Panc1 (cell line): Measurements from ENCODE around the gene SMAD7. TPM values are rescaled to one million over a fixed set of nuclear protein-coding genes. Genes with fewer than 3 reads are reported as not detected.
A peak's percentile ranks its signal among the peaks of the same experiment; 100 is the strongest.

Source experiments
- ATAC-seq: fragments of 200-7000 bp; cut with Tn5 transposase; 2 replicates; pipeline ENCODE4 v1.9.1; 2020; ENCODE audit warnings: mild to moderate bottlenecking, moderate library complexity
- BruUV-seq: library from RNA; stranded (reverse); fragments of 400-500 nt; replicated peaks from 2 replicates; lab custom pipeline; 2021; lab: Mats Ljungman, UMichigan
- CTCF ChIA-PET: fragments of 300-600 bp; sonication (Branson Sonifier 250); formaldehyde crosslinking; loops from one replicate; lab custom pipeline; 2022; ENCODE audit warnings: antibody characterized with exemption; lab: Charles Lee
- POLR2A ChIA-PET: fragments of 300-600 bp; sonication (Branson Sonifier 250); formaldehyde crosslinking; loops from one replicate; lab custom pipeline; 2022; ENCODE audit warnings: antibody characterized with exemption; lab: Charles Lee
- DNase-seq: peaks from one replicate; pipeline ENCODE4 v3.0.0-alpha.2; 2010; ENCODE audit warnings: low read depth, low spot score
- H3K27ac ChIP-seq: 2 replicates; pipeline ENCODE4 v1.5.1; 2011; ENCODE audit warnings: mild to moderate bottlenecking, low read length, inconsistent platforms
- H3K27me3 ChIP-seq: fragments of 200-500 bp; sonication (Bioruptor generic); 2 replicates; pipeline ENCODE4 v1.6.0; 2014; ENCODE audit warnings: low read length, inconsistent platforms; ENCODE audit not compliant: control insufficient read depth, insufficient read depth
- H3K36me3 ChIP-seq: fragments of 200-500 bp; sonication (Bioruptor generic); 2 replicates; pipeline ENCODE4 v1.5.1; 2014; ENCODE audit warnings: inconsistent platforms, mild to moderate bottlenecking, low read length, moderate library complexity; ENCODE audit not compliant: control insufficient read depth, insufficient read depth
- H3K4me1 ChIP-seq: 2 replicates; pipeline ENCODE4 v1.5.1; 2011; ENCODE audit warnings: inconsistent platforms, mild to moderate bottlenecking, low read length, moderate library complexity; ENCODE audit not compliant: control insufficient read depth, insufficient read depth
- H3K4me3 ChIP-seq, 2 experiments: 2 replicates each; pipeline ENCODE4 v1.5.1; 2011 to 2012; ENCODE audit warnings: low read depth in 2 of 2, low read length in 2 of 2, mild to moderate bottlenecking in 2 of 2, inconsistent platforms in 1 of 2, moderate library complexity in 1 of 2
- H3K9me3 ChIP-seq: fragments of 200-500 bp; sonication (Bioruptor generic); 2 replicates; pipeline ENCODE4 v1.5.1; 2014; ENCODE audit warnings: low read depth, mild to moderate bottlenecking, inconsistent platforms, low read length, moderate library complexity; ENCODE audit not compliant: control insufficient read depth, insufficient read depth
- CTCF ChIP-seq: fragments of 450-650 bp; IDR thresholded peaks from 2 replicates; pipeline ENCODE4 v1.5.1; 2017; ENCODE audit warnings: mild to moderate bottlenecking
- POLR2AphosphoS5 ChIP-seq: IDR thresholded peaks from 2 replicates; pipeline ENCODE4 v1.6.1; 2012; ENCODE audit warnings: mild to moderate bottlenecking, low read depth, low read length, moderate library complexity
- REST ChIP-seq, 2 experiments: IDR thresholded peaks; 2 replicates each; pipeline ENCODE4 v1.6.1; 2011 to 2012; ENCODE audit warnings: low read depth in 2 of 2, control low read depth in 1 of 2, low read length in 1 of 2, mild to moderate bottlenecking in 1 of 2, moderate library complexity in 1 of 2; ENCODE audit not compliant: insufficient read depth in 1 of 2
- SIN3A ChIP-seq: IDR thresholded peaks from 2 replicates; pipeline ENCODE4 v1.6.1; 2012; ENCODE audit warnings: low read depth, mild to moderate bottlenecking, low read length, moderate library complexity, borderline replicate concordance; ENCODE audit not compliant: insufficient read depth
- TCF7L2 ChIP-seq: IDR thresholded peaks from 2 replicates; pipeline ENCODE4 v1.6.1; 2011; ENCODE audit warnings: mild to moderate bottlenecking, low read depth, low read length, inconsistent platforms
- in situ Hi-C: cut with HindIII; loops from 2 replicates; pipeline ENCODE4 v1.10.0; 2016; ENCODE audit warnings: low sequenced_read_pairs, low pct_unique_long_range_greater_than_20kb
- intact Hi-C: fragments of 100-400 bp; cut with micrococcal nuclease; formaldehyde crosslinking; loops from one replicate; pipeline ENCODE4 v1.10.0; 2022; ENCODE audit not compliant: unreplicated experiment
- total RNA-seq: library from RNA; stranded (reverse); gene quantifications from one replicate; pipeline ENCODE4 v1.2.1, GENCODE V29; 2021; ENCODE audit not compliant: unreplicated experiment

SMAD7 gene
- total RNA-seq, 1 experiment from 2014 or later = 21.3 TPM

GRCh38 chr18:48949050-48949605 lies 1.6 kb downstream of the SMAD7 start:
- ATAC-seq (peak; percentile 8), DNase-seq (no peak)
- POLR2A ChIA-PET = no interaction called here
- intact Hi-C loops = loop anchor here (10.0 kb wide), 1 partner anchor 274 kb away; no protein-coding TSS in a partner anchor
- no TSS peak for BruUV-seq
- Histone ChIP-seq H3K4me3 (peak overlapping the region; percentile 81 to 94), H3K9me3 (no peaks in the 10 kb centered on the region), H3K36me3 (peaks cover 2% of the 10 kb centered on the region; the same call in 1 of the 2 replicates), H3K27me3 (no peaks in the 10 kb centered on the region), H3K4me1 (peaks cover 29% of the 10 kb centered on the region), H3K27ac (peak overlapping the region; percentile 90)
- TF ChIP-seq POLR2AphosphoS5 (no peak), TCF7L2 (no peak), REST (IDR thresholded peaks at IDR 0.05; ENCODE audit: insufficient read depth in 1 of 2, low read depth in 2 of 2, low read length in 1 of 2) (no peak), SIN3A (no peak), CTCF (no peak)
- CTCF ChIA-PET = no interaction called here
- in situ Hi-C loops = no loop called here

GRCh38 chr18:48948112-48949049 lies 2.4 kb downstream of the SMAD7 start:
- no TSS peak for BruUV-seq
- POLR2A ChIA-PET = no interaction called here
- H3K27ac ChIP-seq = peak overlapping the region; percentile 90
- peaks cover 36% of the 10 kb centered on the region for H3K4me1 ChIP-seq
- peaks cover 2% of the 10 kb centered on the region; the same call in 1 of the 2 replicates for H3K36me3 ChIP-seq
- ATAC-seq (no peak), DNase-seq (no peak)
- in situ Hi-C loops = no loop called here
- intact Hi-C loops = loop anchor here (10.0 kb wide), 1 partner anchor 274 kb away; no protein-coding TSS in a partner anchor
- no peaks in the 10 kb centered on the region for H3K9me3 ChIP-seq
- TF ChIP-seq CTCF = no peak
- peak; percentile 83; the same call in 1 of the 2 replicates for TF ChIP-seq TCF7L2
- TF ChIP-seq POLR2AphosphoS5 = no peak
- no peak for TF ChIP-seq REST (IDR thresholded peaks at IDR 0.05; ENCODE audit: insufficient read depth in 1 of 2, low read depth in 2 of 2, low read length in 1 of 2)
- CTCF ChIA-PET = no interaction called here
- peak overlapping the region; percentile 81 to 94 for H3K4me3 ChIP-seq
- no peaks in the 10 kb centered on the region for H3K27me3 ChIP-seq
